ENCODE measurements around the gene ASCL2. TPM values are rescaled to one million over a fixed set of nuclear protein-coding genes. Genes with fewer than 3 reads are reported as not detected.

Gene ASCL2
- total RNA-seq, 2 experiments from 2014 or later = 2.7 to 3.4 TPM

- DNase-seq (no peak), ATAC-seq (no peak)
- Mint-ChIP-seq H3K36me3 (ENCODE audit: low read depth) (no peaks in the 10 kb centered on the region), H3K27ac (no peak overlapping the region), H3K4me3 (no peak overlapping the region), H3K4me1 (ENCODE audit: low read depth) (peaks cover 16% of the 10 kb centered on the region), H3K9me3 (no peaks in the 10 kb centered on the region), H3K27me3 (no peaks in the 10 kb centered on the region)
- CTCF ChIA-PET = interaction anchor here (0.6 to 2.0 kb wide), 3 partner anchors 13 to 117 kb away, joined by 3 to 5 read pairs (median 3); no protein-coding TSS in a partner anchor
- intact Hi-C loops (cut with micrococcal nuclease) = no loop called here
- TF ChIP-seq CTCF (IDR thresholded peaks at IDR 0.05) = no peak
- POLR2A ChIA-PET = no interaction called here
Observed at GRCh38 chr11:2311353-2312133, 41.2 kb upstream of the ASCL2 start.

- Mint-ChIP-seq H3K4me3 (no peak overlapping the region), H3K4me1 (ENCODE audit: low read depth) (peaks cover 23% of the 10 kb centered on the region), H3K36me3 (ENCODE audit: low read depth) (no peaks in the 10 kb centered on the region), H3K27me3 (no peaks in the 10 kb centered on the region), H3K9me3 (no peaks in the 10 kb centered on the region), H3K27ac (no peak overlapping the region)
- no peak for DNase-seq
- TF ChIP-seq CTCF (IDR thresholded peaks at IDR 0.05) = no peak
- ChIA-PET POLR2A (no interaction called here), CTCF (interaction anchor here (1.0 to 13.9 kb wide), 4 partner anchors 9 to 116 kb away, joined by 3 to 381 read pairs (median 4); partner anchors contain the start of genes C11orf21 and TSPAN32)
- intact Hi-C loops (cut with micrococcal nuclease) = no loop called here
- ATAC-seq = no peak
Observed at GRCh38 chr11:2310786-2311352, 40.5 kb upstream of the ASCL2 start.

GRCh38 chr11:2310073-2310785, 39.8 kb upstream of the ASCL2 start:
- intact Hi-C loops (cut with micrococcal nuclease) = no loop called here
- POLR2A ChIA-PET = no interaction called here
- no peak for DNase-seq
- H3K4me3 Mint-ChIP-seq = no peak overlapping the region
- CTCF ChIA-PET = interaction anchor here (1.0 to 13.9 kb wide), 4 partner anchors 9 to 116 kb away, joined by 3 to 381 read pairs (median 4); partner anchors contain the start of genes C11orf21 and TSPAN32
- H3K27me3 Mint-ChIP-seq = no peaks in the 10 kb centered on the region
- TF ChIP-seq CTCF (IDR thresholded peaks at IDR 0.05) = no peak
- H3K4me1 Mint-ChIP-seq (ENCODE audit: low read depth) = peaks cover 29% of the 10 kb centered on the region
- H3K36me3 Mint-ChIP-seq (ENCODE audit: low read depth) = no peaks in the 10 kb centered on the region
- no peak for ATAC-seq
- no peak overlapping the region for H3K27ac Mint-ChIP-seq
- no peaks in the 10 kb centered on the region for H3K9me3 Mint-ChIP-seq

GRCh38 chr11:2309251-2310072, 39.1 kb upstream of the ASCL2 start:
- CTCF ChIA-PET = interaction anchor here (1.4 to 13.9 kb wide), 3 partner anchors 8 to 113 kb away, joined by 4 to 381 read pairs (median 5); partner anchors contain the start of genes C11orf21 and TSPAN32
- Mint-ChIP-seq H3K36me3 (ENCODE audit: low read depth) (no peaks in the 10 kb centered on the region), H3K9me3 (no peaks in the 10 kb centered on the region), H3K4me3 (no peak overlapping the region), H3K27ac (no peak overlapping the region), H3K27me3 (no peaks in the 10 kb centered on the region), H3K4me1 (ENCODE audit: low read depth) (peaks cover 31% of the 10 kb centered on the region)
- POLR2A ChIA-PET = no interaction called here
- TF ChIP-seq CTCF (IDR thresholded peaks at IDR 0.05) = no peak
- DNase-seq = no peak
- intact Hi-C loops (cut with micrococcal nuclease) = loop anchor here (5.0 to 10.0 kb wide), 2 partner anchors 93 to 585 kb away; partner anchors contain the start of gene TSSC4
- no peak for ATAC-seq

All from activated CD8-positive, alpha-beta T cell treated with anti-CD3 and anti-CD28 coated beads for 36 hours (primary cell).